SH-SY5Y (cell line): ENCODE results near the gene HEXA.

Experiments used
- GATA2 ChIP-seq: IDR thresholded peaks from 2 replicates; pipeline ENCODE4 v1.6.1; 2011; ENCODE audit warnings: mild to moderate bottlenecking, low read depth, low read length
- GATA3 ChIP-seq: IDR thresholded peaks from 2 replicates; pipeline ENCODE4 v1.6.1; 2011; ENCODE audit warnings: low read depth, mild to moderate bottlenecking, low read length, moderate library complexity

The HEXA gene

GRCh38 chr15:72375846-72376581, at the start of gene HEXA:
TSS of gene HEXA (minus strand) at chr15:72376014. CDS start at chr15:72375972, 42 bp downstream.
- TF ChIP-seq GATA2 (no peak; the same call in 1 of the 2 replicates), GATA3 (no peak)

GRCh38 chr15:72423256-72423655, 47.4 kb upstream of the HEXA start:
- TF ChIP-seq GATA2 = no peak
- TF ChIP-seq GATA3 = no peak

- TF ChIP-seq GATA3 (no peak), GATA2 (no peak)
Measured at GRCh38 chr15:72421484-72421883, 45.7 kb upstream of the HEXA start.

- no peak for TF ChIP-seq GATA3
- no peak for TF ChIP-seq GATA2
Measured at GRCh38 chr15:72420576-72420975, 44.8 kb upstream of the HEXA start.

GRCh38 chr15:72415304-72415703, 39.5 kb upstream of the HEXA start:
- no peak for TF ChIP-seq GATA2
- no peak for TF ChIP-seq GATA3

GRCh38 chr15:72411544-72411943, 35.7 kb upstream of the HEXA start:
- TF ChIP-seq GATA3 (no peak), GATA2 (no peak)

GRCh38 chr15:72411111-72411510, 35.3 kb upstream of the HEXA start:
- no peak for TF ChIP-seq GATA3
- no peak for TF ChIP-seq GATA2

- TF ChIP-seq GATA2 (no peak), GATA3 (no peak)
Measured at GRCh38 chr15:72406936-72407335, 31.1 kb upstream of the HEXA start.

- TF ChIP-seq GATA2 = no peak
- TF ChIP-seq GATA3 = no peak
Measured at GRCh38 chr15:72404841-72405240, 29.0 kb upstream of the HEXA start.

GRCh38 chr15:72404356-72404755, 28.5 kb upstream of the HEXA start:
- TF ChIP-seq GATA2 (no peak), GATA3 (no peak)

GRCh38 chr15:72402726-72403125, 26.9 kb upstream of the HEXA start:
- TF ChIP-seq GATA3 (no peak), GATA2 (no peak)

GRCh38 chr15:72398648-72399047, 22.8 kb upstream of the HEXA start:
- no peak for TF ChIP-seq GATA3
- TF ChIP-seq GATA2 = no peak

- no peak for TF ChIP-seq GATA2
- TF ChIP-seq GATA3 = no peak
Measured at GRCh38 chr15:72397796-72398588, 22.2 kb upstream of the HEXA start, which contains the start of gene TMEM202. TSS of gene TMEM202 (plus strand) at chr15:72398305. CDS start at chr15:72398327, 22 bp downstream.

GRCh38 chr15:72389231-72389630, 13.4 kb upstream of the HEXA start:
- TF ChIP-seq GATA3 (no peak), GATA2 (no peak)

- TF ChIP-seq GATA3 = no peak
Measured at GRCh38 chr15:72387741-72388140, 11.9 kb upstream of the HEXA start.
